Right ventricle myocardium inferior (tissue), 1 donor: Measurements from ENCODE around the gene CD3E. TPM values are rescaled to one million over a fixed set of nuclear protein-coding genes. Genes with fewer than 3 reads are reported as not detected.
"Not testable (repeated sequence)": the region's sequence is repeated elsewhere in the genome, so short reads cannot be mapped to it uniquely, and the experiment has no call there.

ENCODE experiments used
- ATAC-seq: fragments of 200-7000 bp; cut with Tn5 transposase; one replicate; pipeline ENCODE4 v1.9.1; 2020; ENCODE audit warnings: mild to moderate bottlenecking, moderate library complexity
- DNase-seq: peaks from one replicate; pipeline ENCODE4 v3.0.0; 2021; ENCODE audit errors: missing footprints
- intact Hi-C: fragments of 100-400 bp; cut with DNase I; formaldehyde crosslinking; loops from one replicate; pipeline ENCODE4 v1.11.0; 2022
- total RNA-seq: library from RNA; stranded (reverse); fragmentation: NEBNext Ultra II Directional; extraction: Animal tissue kit (Norgen Biotek cat#: 25700); gene quantifications from one replicate; pipeline ENCODE4 v1.2.1, GENCODE V29; 2021
- donor health status: DM: no; HTN: yes; CAD: no; lungs with severe emphysema.

The CD3E gene
- total RNA-seq, 1 donor from 2014 or later = 0.70 TPM

DNA sequence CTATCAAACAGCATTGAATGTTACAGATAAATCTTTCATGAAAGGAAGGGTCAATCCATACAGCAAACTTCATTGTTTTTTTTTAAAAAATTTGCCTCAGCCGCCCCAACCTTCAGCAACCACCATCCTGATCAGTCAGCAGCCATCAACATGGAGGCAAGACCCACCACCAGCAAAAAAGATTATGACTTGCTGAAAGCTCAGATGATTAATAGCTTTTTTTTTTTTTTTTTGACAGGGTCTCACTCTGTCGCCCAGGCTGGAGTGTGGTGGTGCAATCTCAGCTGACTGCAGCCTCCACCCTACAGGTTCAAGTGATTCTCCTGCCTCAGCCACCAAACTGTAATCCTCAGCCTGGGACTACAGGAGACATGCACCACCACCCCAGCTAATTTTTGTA lies 18.0 kb upstream of the CD3E start:
- intact Hi-C loops = no loop called here
- no peak for DNase-seq
- ATAC-seq = no peak

DNA sequence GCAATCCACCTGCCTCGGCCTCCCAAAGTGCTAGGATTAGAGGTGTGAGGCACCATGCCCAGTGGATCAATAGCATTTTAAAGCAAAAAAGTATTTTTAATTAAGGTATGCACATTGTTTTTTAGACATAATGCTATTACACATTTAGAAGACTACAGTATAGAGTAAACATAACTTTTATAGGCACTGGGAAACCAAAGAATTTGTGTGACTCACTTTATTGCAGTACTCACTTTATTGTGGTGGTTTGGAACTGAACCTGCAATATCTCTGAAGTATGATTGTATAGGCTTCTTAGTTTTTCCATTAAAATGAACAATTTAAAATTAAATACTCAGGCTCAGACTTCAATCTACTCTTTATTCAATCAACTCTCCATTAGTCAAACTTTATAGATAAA lies 17.5 kb upstream of the CD3E start:
- intact Hi-C loops = no loop called here
- no peak for ATAC-seq
- DNase-seq = no peak

DNA sequence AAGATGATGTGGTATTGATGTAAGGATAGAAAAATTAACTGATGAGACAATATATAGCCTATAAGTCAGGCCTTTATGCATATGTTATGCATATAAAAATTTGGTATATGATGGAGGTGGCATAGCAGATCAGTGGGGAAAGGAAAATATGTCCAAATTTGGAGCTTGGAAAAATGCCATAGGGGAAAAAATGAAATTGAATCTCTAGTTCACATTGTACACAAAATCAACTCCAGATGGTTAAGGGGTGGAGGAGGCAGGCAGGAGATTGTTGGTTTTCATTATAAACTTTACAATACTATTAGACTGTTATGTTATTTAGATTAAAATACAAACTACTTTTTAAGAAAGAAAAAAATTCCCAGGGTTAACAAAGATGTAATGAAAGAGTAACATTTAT lies 15.1 kb upstream of the CD3E start:
- DNase-seq (no peak), ATAC-seq (no peak)
- intact Hi-C loops = no loop called here

DNA sequence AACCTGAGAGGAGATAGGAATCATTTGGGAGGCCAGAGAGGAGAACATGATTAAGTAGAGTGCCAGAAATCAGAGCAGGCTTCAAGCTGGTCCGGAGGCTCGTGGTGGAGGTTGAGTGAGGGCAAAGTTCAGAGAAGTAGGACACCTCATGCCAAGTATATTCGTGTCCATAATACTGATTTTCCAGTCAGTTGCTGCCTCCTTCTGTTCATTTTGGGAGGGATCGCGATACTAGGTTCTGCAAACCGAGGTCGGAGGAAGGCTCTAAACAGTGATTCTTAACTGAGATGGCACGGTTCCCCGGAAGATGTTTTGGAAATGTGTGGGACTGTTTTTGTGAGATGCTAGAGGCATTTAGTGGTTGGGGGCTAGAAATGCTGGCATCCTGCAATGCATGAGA lies 13.6 kb upstream of the CD3E start:
- ATAC-seq (peak; percentile 75), DNase-seq (no peak)
- intact Hi-C loops = loop anchor here (1.0 to 10.0 kb wide), 3 partner anchors 64 to 146 kb away; partner anchors contain the start of gene UBE4A

DNA sequence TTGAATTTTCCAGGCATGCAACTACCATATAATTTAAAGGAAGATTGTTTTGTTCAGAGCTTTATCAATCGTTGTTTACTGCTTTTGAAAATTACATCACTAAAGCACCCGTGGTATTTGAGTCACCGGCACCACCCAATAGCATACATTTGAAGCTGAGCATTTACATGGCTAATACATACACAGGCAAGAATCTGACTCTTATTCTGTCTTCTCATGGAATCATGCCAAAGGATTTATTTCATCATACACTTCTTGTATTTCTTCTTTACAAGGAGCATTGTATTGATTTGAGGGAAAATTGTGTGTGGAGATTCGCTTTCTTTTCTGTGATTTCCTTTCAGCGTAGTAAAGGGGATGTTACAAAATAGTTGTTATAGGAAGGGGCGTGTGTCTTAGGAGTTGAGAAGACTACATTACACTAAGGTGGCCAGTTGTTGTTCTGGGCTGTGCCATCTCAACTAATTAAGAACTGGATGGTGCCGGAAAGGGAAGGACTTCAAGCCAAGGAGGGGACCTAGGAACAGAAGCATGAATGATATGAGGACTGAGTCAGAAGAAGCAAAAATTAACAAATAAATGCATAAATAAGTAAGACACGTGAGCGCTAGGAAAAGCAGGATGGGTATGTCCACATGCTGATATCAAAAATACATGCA lies 12.9 kb upstream of the CD3E start:
- DNase-seq (no peak), ATAC-seq (no peak)
- intact Hi-C loops = loop anchor here (1.0 to 10.0 kb wide), 2 partner anchors 63 to 146 kb away; partner anchors contain the start of gene UBE4A

DNA sequence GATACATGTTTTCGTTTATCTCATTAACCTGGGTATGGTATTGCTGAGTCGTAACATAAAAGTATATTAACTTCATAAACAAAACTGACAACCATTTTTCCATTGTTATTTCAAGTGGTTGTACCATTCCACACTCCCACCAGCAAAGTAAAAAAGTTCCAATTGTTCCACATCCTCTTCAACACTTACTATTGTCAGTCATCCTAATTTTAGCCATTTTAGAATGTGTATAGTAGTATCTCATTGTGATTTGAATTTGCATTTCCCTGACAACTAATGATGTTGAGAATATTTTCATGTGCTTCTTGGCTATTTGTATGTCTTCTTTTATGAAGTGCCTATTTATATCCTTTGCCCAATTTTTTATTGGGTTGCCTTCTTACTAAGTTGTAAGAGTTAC lies 10.5 kb upstream of the CD3E start:
- intact Hi-C loops = loop anchor here (10.0 kb wide), 1 partner anchor 61 kb away; the partner anchor contains the start of gene UBE4A
- ATAC-seq (no peak), DNase-seq (no peak)

DNA sequence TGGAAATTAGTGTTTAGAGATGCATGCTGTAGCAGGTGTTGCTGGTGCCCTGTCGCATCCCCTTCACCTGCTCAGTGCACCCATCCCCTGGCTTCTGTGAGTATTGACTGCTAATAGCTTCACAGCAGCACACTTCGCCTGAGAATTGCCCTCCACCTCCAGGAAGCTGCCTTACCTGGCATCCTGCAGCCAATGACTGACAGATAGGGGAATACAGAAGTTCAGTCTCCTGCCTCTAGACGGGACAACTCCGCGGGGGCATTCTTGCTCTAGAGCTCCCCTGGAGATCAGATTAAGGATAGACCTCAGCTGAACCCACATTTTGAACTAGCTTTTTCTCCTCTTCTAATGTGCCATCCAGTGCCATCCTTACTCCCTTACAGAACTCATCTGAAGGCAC lies 9.3 kb upstream of the CD3E start:
- intact Hi-C loops = loop anchor here (5.0 to 10.0 kb wide), 2 partner anchors 60 to 192 kb away; partner anchors contain the start of gene UBE4A
- no peak for ATAC-seq

DNA sequence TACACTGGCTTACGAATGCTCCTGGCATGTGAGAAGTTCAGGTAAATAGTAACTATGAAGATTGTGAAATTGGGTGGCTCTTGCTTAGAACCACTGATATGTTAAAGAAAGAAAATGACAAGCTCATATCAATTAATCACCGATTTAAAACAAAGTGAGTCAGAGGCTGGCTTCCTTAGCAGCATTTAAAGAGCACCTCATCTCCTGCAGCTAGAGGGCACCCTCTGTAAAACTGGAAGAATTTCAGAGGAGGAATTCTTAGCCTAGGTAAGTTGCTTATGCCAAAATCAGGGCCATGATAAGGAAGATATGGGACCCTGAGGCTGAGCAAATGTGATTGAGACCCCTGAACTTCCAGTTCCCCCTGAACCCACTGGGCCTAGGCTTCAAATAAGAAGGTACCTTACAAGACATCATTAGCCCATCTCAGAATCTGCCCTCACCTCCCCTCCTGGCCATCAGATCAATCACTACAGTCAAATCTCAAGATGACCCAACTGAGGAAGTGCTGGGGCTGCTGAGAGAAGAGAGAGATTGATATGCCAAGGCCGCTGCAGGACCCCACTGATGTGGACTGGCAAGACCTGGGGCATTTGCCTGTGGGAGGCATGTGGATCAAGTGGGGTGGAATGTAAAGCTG lies 8.6 kb upstream of the CD3E start:
- intact Hi-C loops = loop anchor here (5.0 to 10.0 kb wide), 2 partner anchors 59 to 191 kb away; partner anchors contain the start of gene UBE4A
- DNase-seq = no peak
- no peak for ATAC-seq

More for the DNA sequence above, 9.3 kb upstream of the CD3E start:
- DNase-seq = no peak

DNA sequence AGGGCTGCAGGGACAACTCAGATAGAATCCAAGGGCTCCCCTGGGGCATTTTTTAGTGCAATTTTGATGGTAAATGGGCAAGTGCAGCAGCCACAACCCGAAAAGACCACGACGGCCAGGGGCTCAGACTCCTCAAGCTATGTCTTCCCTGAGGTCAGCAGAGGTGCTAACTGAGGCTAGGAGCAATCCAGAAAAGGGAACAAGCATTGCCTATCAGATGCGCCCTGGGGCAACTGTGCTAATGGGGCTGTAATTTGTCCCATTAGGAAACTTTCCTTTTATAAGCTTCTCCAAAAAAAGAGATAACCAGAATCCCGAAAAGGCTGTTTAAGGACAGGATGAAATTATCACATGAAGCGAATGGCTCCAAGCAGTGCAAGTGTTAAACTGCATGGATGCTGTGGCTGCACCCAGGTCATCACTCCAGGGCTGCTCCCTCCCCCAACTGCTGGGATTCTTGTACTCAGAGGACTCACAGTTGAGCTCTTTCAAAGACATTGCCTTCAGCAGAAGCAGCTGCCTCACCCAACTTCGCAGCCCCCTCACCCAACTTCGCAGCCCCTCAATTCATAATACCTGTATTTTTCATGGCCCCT lies 2.8 kb upstream of the CD3E start:
- intact Hi-C loops = no loop called here
- no peak for ATAC-seq
- no peak for DNase-seq

DNA sequence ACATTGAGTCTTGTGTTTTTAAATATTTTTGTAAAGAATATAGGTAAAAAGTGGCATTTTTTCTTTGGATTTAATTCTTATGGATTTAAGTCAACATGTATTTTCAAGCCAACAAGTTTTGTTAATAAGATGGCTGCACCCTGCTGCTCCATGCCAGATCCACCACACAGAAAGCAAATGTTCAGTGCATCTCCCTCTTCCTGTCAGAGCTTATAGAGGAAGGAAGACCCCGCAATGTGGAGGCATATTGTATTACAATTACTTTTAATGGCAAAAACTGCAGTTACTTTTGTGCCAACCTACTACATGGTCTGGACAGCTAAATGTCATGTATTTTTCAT lies 333 bp upstream of the CD3E start:
- intact Hi-C loops = no loop called here
- DNase-seq = no peak
- ATAC-seq = no peak

DNA sequence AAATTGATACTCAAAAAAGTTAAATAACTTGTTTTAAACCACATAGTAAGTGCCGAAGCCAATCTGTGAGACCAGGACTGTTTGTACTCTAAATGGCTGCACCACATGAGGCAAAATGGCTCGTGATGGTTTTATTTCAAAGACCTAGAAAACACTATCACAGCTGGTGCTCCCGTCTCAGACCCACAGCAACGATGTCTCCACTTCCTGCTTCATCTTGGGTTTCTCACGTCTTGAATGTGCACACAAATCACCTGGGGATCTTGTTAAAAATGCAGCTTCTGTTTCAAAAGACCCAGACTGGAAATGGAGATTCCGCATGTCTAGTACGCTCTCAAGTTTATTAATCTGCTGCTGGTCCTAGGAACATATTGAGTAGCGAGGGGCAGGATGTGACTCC lies 1.2 kb downstream of the CD3E start:
- intact Hi-C loops = no loop called here
- DNase-seq (no peak), ATAC-seq (no peak)

DNA sequence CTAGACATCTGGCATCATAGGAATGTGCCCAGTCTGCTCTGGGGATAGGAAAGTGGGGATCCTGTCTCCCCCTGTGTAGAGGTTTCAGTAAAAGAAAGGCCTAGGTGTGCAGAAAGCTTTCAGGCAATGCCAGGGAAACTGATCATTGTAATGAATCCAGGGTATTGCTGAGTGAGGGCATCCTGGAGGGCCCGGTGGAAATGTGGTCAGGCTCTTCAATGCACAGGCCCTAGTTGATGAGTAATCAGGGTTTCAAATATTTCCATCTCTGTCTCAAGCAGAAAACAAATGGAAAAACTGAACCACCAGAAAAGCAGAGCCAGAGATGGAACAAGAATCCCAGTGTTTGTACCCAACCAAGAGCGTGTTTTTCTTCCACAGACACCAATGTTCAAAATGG lies 2.0 kb downstream of the CD3E start:
- intact Hi-C loops = no loop called here
- ATAC-seq (no peak), DNase-seq (no peak)

DNA sequence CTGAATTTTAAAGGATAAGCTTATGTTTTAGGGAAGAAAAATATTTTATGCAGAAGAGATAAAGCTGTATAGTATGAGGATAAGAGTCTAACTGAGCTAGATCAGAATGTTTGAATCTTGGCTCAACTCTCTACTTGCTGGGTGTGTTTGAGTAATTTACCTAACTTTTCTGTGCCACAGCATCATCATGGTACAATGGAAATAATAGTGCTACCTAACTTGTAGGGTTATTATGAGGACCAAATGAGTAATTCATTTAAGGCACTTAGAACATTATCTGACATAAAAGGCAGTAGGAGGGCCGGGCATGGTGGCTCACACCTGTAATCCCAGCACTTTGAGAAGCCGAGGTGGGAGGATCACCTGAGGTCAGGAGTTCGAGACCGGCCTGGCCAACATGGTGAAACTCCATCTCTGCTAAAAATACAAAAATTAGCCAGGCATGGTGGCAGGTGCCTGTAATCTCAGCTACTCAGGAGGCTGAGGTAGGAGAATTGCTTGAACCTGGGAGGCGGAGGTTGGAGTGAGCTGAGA lies 4.5 kb downstream of the CD3E start:
- ATAC-seq, intact Hi-C loops: not testable (repeated sequence)

DNA sequence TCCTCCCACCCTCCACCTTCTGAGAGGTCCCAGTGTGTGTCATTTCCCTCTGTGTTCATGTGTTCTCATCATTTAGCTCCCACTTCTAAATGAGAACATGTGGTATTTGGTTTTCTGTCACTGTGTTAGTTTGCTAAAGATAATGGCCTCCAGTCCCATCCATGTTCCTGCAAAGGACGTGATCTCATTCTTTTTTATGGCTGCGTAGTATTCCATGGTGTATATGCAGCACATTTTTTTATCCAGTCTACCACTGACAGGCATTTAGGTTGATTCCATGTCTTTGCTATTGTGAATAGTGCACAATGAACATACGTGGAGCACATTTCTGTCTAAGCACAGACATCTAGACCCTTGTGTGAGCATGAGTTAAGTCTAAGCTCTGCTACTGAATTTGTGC lies 5.7 kb downstream of the CD3E start:
- ATAC-seq = no peak
- intact Hi-C loops = no loop called here
- DNase-seq = no peak

More for the DNA sequence above, 4.5 kb downstream of the CD3E start:
- DNase-seq = not testable (repeated sequence)

DNA sequence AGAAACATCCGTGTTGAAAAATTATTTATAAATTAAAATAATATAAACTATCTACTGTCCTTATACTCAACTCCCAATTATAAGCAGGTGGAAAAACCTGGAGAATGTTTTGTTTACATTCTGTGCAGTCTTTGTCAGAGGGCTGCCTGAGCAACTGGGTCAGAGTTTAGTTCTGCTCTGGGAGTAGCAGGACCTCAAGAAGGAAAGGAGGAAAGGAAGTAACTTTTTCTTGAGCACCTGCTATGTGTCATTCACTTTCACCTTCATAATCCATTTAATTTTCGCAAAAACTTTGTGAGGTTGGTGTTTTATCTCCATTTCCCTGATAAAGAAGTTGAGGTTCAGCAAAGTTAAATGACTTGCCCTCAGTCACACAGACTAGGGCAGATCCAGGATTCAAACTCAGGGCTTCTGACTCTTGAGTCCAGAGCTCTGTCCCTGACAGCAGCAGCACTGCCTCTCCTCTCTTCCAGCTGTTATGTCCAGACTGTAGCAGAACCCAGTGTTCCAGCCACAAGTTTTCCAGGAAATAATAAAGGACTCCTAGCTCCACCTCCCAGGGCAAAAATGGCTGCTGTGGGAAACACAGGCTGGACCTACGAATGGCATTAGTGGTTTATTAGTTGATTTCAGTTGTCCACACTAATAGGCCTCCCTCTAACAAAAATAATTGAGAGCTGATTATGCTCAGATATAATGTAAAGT lies 6.4 kb downstream of the CD3E start:
- ATAC-seq (no peak), DNase-seq (no peak)
- intact Hi-C loops = no loop called here

DNA sequence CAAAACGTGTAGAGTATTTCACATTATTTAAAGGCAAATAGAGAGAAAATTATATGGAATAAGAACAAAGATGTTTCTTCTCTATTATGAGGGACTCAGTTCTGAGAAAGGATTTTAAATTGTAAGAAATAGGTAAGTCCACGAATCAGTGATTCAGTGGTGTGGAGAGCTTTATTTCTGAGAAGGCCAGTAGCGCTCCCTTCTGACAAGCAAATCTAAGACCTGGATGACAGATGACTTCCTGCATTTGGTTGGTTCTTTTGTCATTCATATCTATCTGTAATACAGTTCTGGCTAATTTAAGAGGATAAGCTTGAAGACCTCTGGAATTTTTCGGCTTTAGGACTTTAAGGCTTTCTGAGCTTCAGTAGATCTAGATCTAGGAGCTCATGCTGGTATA lies 7.0 kb downstream of the CD3E start:
- DNase-seq (no peak), ATAC-seq (no peak)
- intact Hi-C loops = no loop called here

DNA sequence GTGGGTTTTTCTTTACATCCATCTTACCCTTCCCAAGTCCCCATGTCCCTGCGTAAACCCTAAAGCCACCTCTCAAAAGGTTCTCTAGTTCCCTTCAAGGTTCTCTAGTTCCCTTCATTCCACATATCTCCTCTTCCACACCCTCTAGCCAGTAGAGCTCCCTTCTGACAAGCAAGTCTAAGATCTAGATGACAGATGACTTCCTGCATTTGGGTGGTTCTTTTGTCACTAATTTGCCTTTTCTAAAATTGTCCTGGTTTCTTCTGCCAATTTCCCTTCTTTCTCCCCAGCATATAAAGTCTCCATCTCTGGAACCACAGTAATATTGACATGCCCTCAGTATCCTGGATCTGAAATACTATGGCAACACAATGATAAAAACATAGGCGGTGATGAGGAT lies 7.8 kb downstream of the CD3E start:
- DNase-seq (no peak), ATAC-seq (no peak)
- intact Hi-C loops = no loop called here

DNA sequence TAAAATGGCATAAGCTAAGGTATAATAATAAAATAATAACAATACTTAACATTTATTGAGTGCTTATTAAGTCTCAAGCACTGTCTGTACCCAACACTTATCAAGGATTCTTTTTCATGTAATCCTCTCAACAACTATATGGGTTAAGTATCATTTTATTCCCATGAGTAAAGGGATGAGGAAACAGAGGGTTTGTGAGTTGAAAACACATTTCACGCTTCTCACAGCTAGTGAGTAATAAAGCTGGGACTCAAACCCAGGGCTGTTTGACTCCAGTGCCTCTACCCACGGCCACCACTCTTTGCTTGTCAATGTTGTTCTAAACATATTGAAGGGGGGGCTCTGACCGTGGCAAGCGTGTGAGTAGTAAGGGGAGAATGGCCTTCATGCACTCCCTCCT lies 8.7 kb downstream of the CD3E start:
- ATAC-seq = no peak

DNA sequence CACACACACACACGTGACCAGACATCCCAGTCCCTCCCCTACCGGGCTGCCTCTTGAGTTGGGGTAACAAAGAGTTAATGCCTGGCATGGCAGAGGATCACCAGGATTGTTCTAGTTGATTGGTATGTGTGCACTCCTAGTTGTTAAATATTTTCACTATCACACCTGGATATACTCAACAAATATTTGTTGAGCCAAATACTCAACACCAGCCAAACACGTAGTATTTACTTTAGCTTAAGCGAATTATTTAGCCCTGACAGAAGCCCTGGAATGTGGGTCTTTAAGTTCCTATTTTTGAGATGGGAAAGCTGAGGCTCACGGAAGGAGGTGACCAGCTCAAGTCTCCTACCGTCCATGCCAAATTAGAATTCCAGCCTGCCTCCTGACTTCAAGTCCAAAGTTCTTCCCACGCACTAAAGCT lies 10.5 kb downstream of the CD3E start:
- no peak for DNase-seq
- no peak for ATAC-seq
- intact Hi-C loops = no loop called here

More for the DNA sequence above, 8.7 kb downstream of the CD3E start:
- intact Hi-C loops = no loop called here
- DNase-seq = no peak
